Left renal pelvis (tissue), 4 donors: ENCODE results near the gene CDK8. TPM values are rescaled to one million over a fixed set of nuclear protein-coding genes. Genes with fewer than 3 reads are reported as not detected.
"Not testable (repeated sequence)": the region's sequence is repeated elsewhere in the genome, so short reads cannot be mapped to it uniquely, and the experiment has no call there.

Experiments used
- DNase-seq, 4 donors: peaks; one replicate each; pipeline ENCODE4 v3.0.0-alpha.2; 2013; ENCODE audit warnings: low read depth in 4 of 4, low spot score in 3 of 4
- polyA plus RNA-seq, 4 donors: library from polyadenylated mRNA; unstranded; fragments of 120-200 nt; gene quantifications; one replicate each; pipeline ENCODE4 v1.2.1, GENCODE V29; 2013; ENCODE audit not compliant: insufficient read length in 4 of 4

Gene CDK8
- polyA plus RNA-seq, 4 donors: 17.2 to 26.4 (median 23.0) TPM

DNA sequence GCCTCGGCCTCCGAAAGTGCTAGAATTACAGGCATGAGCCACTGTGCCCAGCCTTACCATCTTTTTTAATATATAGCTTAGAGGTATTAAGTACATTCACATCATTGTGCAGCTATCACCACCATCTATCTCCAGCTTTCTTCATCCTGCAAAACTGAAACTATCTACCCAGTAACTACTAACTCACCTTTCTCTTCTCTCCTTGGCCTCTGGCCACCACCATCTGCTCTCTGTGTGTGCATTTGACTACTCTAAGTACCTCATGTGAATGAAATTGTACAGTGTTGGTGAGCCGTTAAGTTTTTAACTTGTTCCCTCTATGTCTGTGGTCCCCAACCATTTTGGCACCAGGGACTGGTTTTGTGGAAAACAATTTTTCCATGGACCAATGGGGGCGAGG lies 56.1 kb downstream of the CDK8 start:
- DNase-seq: no peak

DNA sequence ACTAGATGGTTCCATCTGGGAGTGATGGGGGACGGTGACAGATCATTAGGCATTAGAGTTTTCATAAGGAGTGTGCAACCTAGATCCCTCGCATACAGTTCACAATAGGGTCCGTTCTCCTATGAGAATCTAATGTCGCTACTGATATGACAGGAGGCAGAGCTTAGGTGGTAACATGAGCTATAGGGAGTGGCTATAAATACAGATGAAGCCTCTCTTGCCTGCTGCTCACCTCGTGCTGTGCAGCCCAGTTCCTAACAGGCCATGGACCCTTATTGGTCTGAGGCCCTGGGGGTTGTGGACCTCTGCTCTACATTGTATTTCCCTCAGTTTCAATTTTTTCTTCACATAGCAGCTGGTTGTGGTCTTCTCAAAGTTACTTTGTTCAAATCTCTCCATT lies 56.5 kb downstream of the CDK8 start:
- no peak for DNase-seq

DNA sequence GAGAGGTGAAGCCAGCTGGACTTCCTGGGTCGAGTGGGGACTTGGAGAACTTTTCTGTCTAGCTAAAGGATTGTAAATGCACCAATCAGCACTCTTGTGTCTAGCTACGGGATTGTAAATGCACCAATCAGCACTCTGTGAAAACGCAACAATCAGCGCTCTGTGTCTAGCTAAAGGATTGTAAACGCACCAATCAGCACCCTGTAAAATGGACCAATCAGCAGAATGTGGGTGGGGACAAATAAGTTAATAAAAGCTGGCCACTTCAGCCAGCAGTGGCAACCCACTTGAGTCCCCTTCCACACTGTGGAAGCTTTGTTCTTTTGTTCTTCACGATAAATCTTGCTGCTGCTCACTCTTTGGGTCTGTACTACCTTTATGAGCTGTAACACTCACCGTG lies 58.1 kb downstream of the CDK8 start:
- not testable (repeated sequence) for DNase-seq

DNA sequence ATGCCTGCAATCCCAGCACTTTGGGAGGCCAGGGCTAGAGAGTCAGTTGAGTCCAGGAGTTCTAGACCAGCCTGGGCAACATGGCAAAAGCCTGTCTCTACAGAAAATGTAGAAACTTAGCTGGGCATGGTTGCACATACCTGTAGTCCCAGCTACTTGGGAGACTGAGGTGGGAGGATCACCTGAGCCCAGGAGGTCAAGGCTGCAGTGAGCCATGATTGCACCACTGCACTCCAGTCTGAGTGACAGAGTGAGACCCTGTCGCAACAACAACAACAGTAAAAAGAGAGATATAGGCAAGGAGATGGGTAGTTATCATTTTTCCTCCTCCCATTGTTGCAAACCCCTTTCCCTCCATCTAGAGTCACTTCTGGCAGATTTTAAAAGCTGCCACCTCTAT lies 62.2 kb downstream of the CDK8 start:
- DNase-seq: not testable (repeated sequence)

DNA sequence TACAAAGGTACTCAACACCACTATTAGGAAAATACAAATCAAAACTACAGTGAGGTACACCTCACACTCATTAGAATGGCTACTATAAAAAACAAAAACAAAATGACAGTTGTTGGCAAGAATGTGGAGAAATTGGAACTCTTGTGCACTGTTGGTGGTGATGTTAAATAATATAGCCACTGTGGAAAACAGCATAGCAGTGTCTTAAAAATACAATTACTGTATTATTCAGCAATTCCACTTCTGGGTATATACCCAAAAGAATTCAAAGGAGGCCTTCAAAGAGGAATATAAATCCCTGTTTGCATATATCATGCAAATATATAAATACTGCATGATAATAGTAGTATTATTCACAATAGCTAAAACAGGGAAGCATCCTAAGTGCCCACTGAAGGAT lies 66.8 kb downstream of the CDK8 start:
- no peak for DNase-seq

DNA sequence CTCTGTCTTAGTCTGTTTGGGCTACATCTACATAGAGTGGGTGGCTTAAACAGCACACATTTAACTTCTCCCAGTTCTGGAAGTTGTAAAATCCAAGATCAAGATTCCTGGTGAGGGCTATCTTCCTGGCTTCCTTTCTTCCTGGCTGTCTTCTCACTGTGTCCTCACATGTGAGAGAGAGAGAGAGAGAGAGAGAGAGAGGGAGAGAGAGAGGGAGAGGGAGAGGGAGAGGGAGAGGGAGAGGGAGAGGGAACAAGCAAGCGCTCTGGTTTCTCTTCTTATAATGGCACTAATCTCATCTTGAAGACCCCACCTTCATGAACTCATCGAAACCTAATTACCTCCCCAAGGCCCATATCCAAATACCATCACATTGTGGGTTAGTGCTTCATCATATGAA lies 69.2 kb downstream of the CDK8 start:
- DNase-seq: no peak

DNA sequence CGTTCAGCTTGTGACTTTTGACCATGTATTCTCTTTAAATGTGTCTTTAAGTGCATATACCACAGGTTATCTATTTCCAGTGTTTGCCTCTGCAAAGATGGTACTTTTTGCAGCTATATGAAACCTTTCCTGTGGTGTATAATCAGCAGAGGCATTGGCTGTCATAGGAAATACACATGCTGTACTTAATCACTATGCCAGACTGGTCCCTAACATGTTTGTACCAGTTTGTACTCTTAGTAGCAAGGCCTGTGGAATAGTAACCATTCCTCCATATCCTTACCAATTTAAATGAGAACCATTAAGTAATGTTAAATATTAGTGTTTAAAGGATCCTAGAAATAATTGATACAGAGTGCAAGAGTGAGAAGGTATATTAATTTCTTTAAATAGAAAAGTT lies 69.8 kb downstream of the CDK8 start:
- no peak for DNase-seq

DNA sequence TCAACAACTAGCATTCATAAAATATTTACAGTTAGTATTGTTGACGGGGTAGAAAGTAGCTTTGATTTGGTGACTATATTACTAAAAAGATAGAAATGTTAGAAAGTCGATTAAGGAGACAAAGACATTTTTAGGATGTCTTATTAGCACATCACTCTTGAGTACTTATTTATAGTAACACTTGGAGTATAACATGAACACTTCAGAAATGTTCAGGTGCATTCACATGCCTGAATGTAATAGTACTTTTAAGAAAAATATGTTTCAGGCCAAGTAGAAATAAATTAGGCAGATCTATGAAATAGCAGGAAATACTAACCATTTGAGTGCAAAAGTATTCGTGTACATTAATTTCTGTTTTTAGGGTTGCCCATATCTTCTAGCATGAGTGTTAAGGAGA lies 70.4 kb downstream of the CDK8 start:
- no peak for DNase-seq

DNA sequence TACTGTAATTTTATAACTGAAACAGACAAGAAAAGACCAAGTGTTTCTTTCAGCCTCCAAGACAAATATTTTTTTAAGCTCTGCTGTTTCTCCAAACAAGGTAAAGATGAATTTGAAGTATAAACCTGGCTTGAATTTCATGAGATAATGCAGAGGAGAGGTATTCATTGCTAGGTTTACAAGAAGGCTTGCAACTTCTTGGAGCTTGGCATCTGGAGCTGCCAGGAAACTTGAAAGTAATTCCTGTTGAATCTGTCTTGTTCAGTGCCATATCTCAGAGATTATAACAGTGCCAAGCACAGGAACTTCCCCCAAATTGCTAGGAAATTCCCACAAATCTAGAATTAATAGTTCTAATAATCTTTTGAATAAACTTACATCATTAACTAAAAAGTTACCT lies 70.9 kb downstream of the CDK8 start:
- no peak for DNase-seq

DNA sequence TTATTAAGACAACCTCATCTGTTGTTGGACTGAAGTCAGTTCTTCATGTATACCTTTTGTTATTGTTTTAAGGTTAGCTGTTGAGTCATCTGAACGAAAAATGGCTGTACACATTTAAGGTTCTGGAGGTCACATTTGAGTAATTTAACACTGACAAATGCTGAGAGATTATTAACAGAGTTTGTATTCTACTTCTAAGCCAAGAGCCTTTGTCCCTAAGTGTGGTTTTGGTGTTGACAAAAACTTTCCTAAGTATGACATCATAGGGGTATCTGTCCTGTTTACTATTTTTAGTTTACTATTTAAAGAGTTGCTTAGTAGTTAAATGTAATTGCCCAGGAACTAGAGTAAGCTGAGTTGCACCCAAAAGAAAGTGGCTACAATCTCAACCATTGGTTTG lies 71.9 kb downstream of the CDK8 start:
- no peak for DNase-seq

DNA sequence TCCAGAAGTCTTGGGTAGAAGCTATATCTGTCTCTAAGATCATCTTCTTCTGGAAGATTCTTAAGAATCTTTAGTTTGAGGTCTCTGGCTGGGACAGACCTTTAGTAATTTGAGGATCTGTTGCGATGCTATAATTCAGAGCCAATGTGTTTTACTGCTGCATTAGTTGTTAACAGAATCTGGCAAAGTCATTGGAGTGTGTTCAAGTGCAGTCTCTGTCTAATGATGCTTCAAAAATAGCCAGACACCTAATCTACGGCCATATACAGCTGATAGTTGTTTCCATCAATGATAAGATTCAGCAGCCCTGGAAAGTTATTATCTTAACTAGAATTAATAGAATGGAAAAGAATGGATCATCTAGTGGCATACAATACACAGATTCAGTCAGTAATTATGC lies 72.6 kb downstream of the CDK8 start:
- no peak for DNase-seq

DNA sequence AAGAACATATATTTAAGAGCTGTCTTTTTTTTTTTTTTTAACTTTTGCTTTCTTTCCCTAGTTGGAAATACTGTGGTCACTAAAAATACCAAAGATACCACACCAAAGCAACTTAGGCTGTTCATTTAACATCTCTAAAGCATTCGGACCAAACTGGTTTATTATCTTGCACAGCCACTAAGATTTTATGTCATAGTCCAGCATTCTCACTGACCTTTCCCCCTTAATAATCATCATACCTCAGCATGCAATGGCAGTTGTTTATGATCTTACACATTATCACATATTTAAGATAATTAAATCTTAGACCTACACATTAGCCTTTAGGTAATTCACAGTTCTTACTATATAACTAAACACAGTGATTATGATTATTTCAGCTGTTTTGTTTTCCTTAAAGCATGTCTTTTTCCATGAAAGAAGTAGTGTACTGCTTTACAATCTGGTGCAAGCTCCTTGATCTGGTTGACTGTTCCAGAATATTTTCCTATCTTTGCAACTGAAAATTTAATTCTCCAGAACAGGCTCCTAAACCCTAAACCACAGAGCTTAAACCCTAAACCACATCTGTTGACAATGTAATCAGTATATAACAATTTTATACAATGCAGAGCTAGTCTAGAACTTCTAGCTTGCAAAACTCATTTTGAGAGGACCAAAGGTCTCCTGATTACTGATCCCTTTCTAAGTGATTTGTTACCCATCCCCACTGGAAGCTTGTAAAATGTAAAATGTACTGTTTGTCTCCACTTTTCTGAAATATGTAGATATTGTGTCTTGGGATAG lies 74.2 kb downstream of the CDK8 start:
- no peak for DNase-seq

DNA sequence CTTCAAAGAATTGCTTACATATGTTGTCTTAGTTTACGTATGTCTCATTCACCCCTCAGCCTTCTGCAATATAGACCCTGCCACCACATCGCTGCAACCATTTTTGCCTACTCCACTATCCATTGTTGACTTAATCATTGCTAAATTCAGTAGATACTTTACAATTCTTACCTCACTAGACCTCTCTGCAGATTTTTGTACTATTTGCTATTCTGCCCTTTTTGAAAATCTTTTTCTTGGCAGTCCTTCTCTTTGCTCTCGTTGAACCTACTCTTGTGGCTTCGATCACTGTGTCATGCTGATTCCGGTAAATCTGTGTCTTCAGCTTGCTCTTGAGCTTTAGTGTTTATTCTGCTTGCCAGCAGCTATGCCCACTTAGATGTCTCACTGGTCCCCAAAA lies 81.2 kb downstream of the CDK8 start:
- no peak for DNase-seq

DNA sequence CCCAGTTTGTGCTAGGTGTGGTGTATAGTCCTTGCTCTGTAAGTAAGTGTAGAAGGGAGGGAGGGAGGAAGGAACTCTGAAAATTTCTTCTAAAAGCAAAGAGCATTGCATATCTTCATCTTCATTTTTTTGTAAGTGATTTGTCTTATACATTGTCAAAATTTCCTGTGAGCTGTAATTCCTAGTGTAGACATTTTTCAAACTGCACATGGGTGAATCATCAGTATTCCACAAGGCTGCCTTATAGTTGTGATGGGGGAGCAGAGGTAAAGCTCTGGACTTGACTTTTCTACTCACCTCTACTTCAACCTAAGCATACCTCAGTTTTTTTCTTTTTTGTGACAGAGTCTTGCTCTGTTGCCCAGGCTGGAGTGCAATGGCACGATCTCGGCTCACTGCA lies 86.9 kb downstream of the CDK8 start:
- DNase-seq: no peak

DNA sequence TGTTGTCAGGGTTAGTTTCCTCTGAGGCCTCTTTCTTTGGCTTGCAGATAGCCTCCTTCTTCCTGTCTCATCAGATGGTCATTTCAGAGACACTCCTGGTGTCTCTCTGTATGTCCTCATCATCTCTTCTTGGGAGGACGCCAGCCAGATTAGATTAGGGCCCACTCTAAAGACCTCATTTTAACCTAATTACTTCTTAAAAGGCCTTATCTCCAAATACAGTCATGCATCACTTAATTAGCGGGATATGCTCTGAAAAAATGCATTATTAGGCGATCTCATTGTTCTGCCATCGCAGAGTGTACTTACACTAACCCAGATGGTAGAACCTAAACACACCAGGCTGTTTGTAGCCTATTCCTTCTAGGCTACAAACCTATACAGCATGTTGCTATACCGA lies 89.0 kb downstream of the CDK8 start:
- DNase-seq: no peak

DNA sequence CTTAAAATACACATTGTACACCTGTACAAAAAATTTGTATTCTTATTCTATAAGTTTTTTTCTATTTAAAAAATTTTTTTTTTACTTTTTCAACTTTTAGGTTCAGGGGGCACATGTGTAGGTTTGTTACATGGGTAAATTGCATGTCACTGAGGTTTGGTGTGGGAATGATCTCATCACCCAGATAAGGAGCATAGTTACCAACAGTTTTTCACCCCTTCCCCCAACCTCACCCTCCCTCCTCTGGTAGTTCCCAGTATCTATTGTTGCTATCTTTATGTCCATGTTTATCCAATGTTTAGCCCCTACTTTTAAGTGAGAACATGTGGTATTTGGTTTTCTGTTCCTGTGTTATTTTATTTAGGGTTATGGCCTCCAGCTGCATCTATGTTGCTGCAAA lies 89.9 kb downstream of the CDK8 start:
- DNase-seq: no peak

DNA sequence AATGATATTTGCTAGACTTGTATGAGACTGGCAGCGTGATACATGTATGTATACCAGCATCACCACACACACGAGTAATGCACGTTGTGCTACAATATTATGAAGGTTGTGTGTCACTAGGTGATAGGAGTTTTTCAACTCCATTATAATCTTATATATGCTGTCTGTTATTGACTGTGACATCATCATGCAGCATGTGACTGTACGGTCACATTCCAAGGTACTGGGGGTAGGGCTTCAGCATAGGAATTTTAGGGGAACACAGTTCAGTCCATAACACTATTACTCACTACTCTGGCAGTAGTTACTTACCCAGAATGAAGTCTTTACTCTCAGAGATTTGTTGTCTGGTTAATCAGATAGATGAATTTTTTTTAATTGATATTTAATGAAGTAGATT lies 91.1 kb downstream of the CDK8 start:
- no peak for DNase-seq

DNA sequence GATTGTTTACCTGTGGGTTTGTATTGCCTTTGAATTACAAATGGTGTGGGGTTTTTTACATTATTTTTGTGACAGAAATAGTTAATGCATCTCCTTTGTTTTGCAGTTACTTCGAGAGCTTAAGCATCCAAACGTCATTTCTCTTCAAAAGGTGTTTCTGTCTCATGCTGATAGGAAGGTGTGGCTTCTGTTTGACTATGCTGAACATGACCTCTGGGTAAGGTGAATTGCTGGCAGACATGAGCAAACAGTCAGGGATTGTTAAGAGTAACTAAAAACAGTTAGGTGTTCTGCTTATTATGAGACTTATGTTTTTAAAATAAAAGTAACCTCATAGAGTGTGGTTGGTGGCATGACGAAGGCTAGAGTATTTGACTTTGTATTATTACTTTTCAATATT lies 95.0 kb downstream of the CDK8 start:
- no peak for DNase-seq

DNA sequence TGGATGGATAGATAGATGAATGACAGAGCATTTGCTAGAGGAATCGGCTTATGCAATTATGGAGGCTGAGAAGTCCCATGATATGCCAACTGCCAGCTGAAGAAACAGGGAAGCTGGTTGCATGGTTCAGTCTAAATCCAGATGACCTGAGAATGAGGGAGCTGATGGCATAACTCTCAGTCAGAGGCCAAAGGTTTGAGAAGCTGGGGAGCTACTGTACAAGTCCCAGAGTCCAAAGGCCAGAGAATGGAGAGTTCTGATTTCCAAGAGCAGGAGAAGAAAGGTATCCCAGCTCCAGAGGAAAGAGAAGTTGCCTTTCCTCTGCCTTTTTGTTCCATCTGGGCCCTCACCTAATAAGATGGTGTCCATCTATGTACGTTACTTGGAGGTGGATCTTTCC lies 108.3 kb downstream of the CDK8 start:
- DNase-seq: no peak

DNA sequence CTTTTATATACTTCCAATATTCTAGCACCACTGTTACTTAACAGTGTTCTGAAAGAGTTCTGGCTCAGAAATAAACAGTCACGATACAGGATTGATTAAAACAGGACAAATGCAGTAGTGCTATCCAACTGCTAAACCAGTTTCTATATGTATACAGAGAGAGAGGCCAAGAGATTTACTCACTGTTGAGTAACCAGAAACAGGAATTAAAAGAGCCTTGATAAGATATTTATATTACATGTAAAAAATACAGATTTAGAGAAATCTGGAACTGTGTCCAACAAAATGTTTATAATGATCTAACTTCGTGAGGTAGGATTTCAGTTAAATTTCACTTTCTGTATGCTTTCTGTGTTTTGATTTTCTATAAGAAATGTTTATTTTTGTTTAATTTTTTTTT lies 116.6 kb downstream of the CDK8 start:
- DNase-seq: no peak

DNA sequence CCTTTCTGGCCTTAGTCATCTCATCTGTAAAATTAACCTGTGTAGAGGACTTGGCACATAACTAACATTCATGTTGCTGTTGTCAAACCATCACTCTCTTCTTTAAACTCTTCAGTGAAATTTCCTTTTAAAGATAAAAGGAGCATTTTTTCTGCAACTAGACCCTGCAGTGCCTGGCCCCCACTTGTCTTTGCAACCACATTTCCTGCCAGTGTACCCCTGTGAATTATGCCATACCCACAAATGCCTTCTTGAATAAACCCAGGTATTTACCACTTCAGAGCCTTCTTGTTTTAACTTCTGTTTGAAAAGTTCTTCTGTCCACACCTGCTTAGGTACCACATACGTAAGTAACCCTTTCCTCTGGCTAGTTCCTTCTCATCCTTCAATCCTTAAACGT lies 118.8 kb downstream of the CDK8 start:
- no peak for DNase-seq

DNA sequence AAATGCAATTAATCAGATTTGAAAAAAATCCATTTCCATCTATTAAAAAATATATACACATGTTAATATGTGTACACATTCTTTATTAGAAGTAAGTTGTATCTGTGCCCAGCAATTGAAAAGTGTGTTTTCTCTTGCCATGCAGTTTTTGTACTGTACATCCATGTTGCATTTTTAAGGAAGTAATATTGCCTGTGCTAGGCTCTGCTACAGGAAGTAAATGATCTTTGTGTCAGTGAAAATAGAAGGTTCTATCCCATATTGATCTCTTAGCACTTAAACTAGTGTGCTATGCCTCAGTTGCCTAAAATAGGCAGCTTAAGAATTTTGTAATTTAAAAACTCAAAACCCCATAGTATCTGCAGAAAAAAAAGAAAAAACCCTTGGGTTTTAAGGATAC lies 122.5 kb downstream of the CDK8 start:
- DNase-seq: no peak

DNA sequence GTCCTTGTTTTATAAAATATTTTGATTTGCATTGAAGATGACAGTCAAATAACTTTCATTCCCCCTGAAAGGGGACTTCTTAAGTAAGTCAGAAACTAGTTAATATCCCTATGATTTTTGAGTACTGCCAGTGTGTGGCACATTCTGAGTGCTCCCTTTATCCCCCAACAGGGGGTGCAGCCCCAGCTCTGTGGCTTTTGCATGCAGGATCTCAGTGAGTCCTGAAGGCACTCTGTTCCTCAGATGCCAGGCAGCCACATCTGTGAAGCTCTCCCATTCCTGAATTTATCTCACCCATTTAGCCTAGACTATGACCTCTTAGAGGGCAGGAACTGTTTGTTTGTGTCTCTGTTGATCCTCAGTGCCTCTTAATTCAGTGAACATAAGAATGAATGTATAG lies 123.1 kb downstream of the CDK8 start:
- no peak for DNase-seq
